ENCODE data around the gene GINS1.
"Not testable (repeated sequence)": the region's sequence is repeated elsewhere in the genome, so short reads cannot be mapped to it uniquely, and the experiment has no call there.

GINS1 gene

GRCh38 chr20:25454153-25454900, 46.9 kb downstream of the GINS1 start:
- no peak for DNase-seq (ENCODE audit: low read depth)

GRCh38 chr20:25457886-25458680, 50.6 kb downstream of the GINS1 start:
- no peak for DNase-seq (ENCODE audit: low read depth)

- no peak for DNase-seq (ENCODE audit: low read depth)
Measured at GRCh38 chr20:25459111-25459830, 51.8 kb downstream of the GINS1 start.

GRCh38 chr20:25459916-25460535, 52.6 kb downstream of the GINS1 start:
- no peak for DNase-seq (ENCODE audit: low read depth)

GRCh38 chr20:25460566-25461280, 53.2 kb downstream of the GINS1 start:
- DNase-seq (ENCODE audit: low read depth), result no peak

GRCh38 chr20:25461281-25461650, 53.8 kb downstream of the GINS1 start:
- no peak for DNase-seq (ENCODE audit: low read depth)

GRCh38 chr20:25461786-25462545, 54.5 kb downstream of the GINS1 start:
- DNase-seq (ENCODE audit: low read depth), result no peak

GRCh38 chr20:25464501-25465242, 57.2 kb downstream of the GINS1 start:
- DNase-seq (ENCODE audit: low read depth), result no peak

GRCh38 chr20:25465243-25466135, 58.0 kb downstream of the GINS1 start:
- no peak for DNase-seq (ENCODE audit: low read depth)

- DNase-seq (ENCODE audit: low read depth), result no peak
Measured at GRCh38 chr20:25466846-25467245, 59.4 kb downstream of the GINS1 start.

GRCh38 chr20:25467441-25467840, 60.0 kb downstream of the GINS1 start:
- DNase-seq (ENCODE audit: low read depth), result no peak

GRCh38 chr20:25468126-25469075, 60.9 kb downstream of the GINS1 start:
- DNase-seq (ENCODE audit: low read depth), result no peak

- DNase-seq (ENCODE audit: low read depth), result no peak
Measured at GRCh38 chr20:25469558-25469957, 62.1 kb downstream of the GINS1 start.

- DNase-seq (ENCODE audit: low read depth), result no peak
Measured at GRCh38 chr20:25470045-25470444, 62.6 kb downstream of the GINS1 start.

- no peak for DNase-seq (ENCODE audit: low read depth)
Measured at GRCh38 chr20:25471020-25471419, 63.5 kb downstream of the GINS1 start.

- DNase-seq (ENCODE audit: low read depth), result not testable (repeated sequence)
Measured at GRCh38 chr20:25473297-25473696, 65.8 kb downstream of the GINS1 start.

GRCh38 chr20:25476106-25477013, 68.9 kb downstream of the GINS1 start:
- no peak for DNase-seq (ENCODE audit: low read depth)

Measured in activated T-helper 1 cell treated with Interleukin-2 at 50 U/mL for 16 hours (primary cell).